HepG2 (cell line): ENCODE data around the gene CD28. TPM values are rescaled to one million over a fixed set of nuclear protein-coding genes. Genes with fewer than 3 reads are reported as not detected.
A peak's percentile ranks its signal among the peaks of the same experiment; 100 is the strongest.

ENCODE experiments used
- HNF1A ChIP-seq, 2 experiments: sonication (generic) in 1 of 2; formaldehyde crosslinking in 1 of 2; IDR thresholded peaks; 2 replicates each; pipeline versions ENCODE4 v1.4.0 to v1.6.1; 2016 to 2020; ENCODE audit warnings: borderline replicate concordance in 1 of 2, low read depth in 1 of 2, mild to moderate bottlenecking in 1 of 2, missing genetic modification reagents in 1 of 2
- KIAA2018 ChIP-seq: sonication (generic); formaldehyde crosslinking; IDR thresholded peaks from 2 replicates; pipeline ENCODE4 v1.5.0; 2020; ENCODE audit warnings: mild to moderate bottlenecking, missing genetic modification reagents, borderline replicate concordance
- PATZ1 ChIP-seq: sonication (generic); formaldehyde crosslinking; IDR thresholded peaks from 2 replicates; pipeline ENCODE4 v1.4.0; 2020; ENCODE audit warnings: missing genetic modification reagents
- ZBTB25 ChIP-seq: IDR thresholded peaks from 2 replicates; pipeline ENCODE4 v1.6.1; 2018; ENCODE audit warnings: missing genetic modification reagents
- ZFP36 ChIP-seq: fragments of 150-350 bp; IDR thresholded peaks from 2 replicates; pipeline ENCODE4 v1.6.1; 2018; ENCODE audit warnings: borderline replicate concordance, low read length, low read depth; ENCODE audit not compliant: partially characterized antibody
- ZNF263 ChIP-seq: sonication (generic); formaldehyde crosslinking; IDR thresholded peaks from 2 replicates; pipeline ENCODE4 v1.4.0; 2020; ENCODE audit warnings: missing genetic modification reagents
- ZNF276 ChIP-seq: sonication (generic); formaldehyde crosslinking; IDR thresholded peaks from 2 replicates; pipeline ENCODE4 v1.4.0; 2020; ENCODE audit warnings: mild to moderate bottlenecking, low read depth, missing genetic modification reagents
- ZNF768 ChIP-seq: sonication (generic); formaldehyde crosslinking; IDR thresholded peaks from 2 replicates; pipeline ENCODE4 v1.4.0; 2020; ENCODE audit warnings: missing genetic modification reagents
- ZNF784 ChIP-seq: sonication (generic); formaldehyde crosslinking; IDR thresholded peaks from 2 replicates; pipeline ENCODE4 v1.5.1; 2020; ENCODE audit warnings: missing genetic modification reagents, mild to moderate bottlenecking, borderline replicate concordance
- polyA plus RNA-seq, 8 experiments: library from polyadenylated mRNA; depleted of rRNA in 3 of 8; stranded (reverse) in 7 of 8; unstranded in 1 of 8; fragments of >200 nt; fragmentation: Illumina TruSeq in 4 of 8; extraction: Trizol in 4 of 8; gene quantifications; 2 replicates each; pipeline versions ENCODE4 v1.2.1 to v1.2.3, GENCODE V29; 2011 to 2016; ENCODE audit warnings: low read depth in 4 of 8, missing spikeins in 1 of 8, mixed read lengths in 1 of 8; ENCODE audit not compliant: insufficient read depth in 1 of 8
- total RNA-seq, 5 experiments: library from RNA; depleted of rRNA; stranded (reverse); fragments of >200 nt; fragmentation: Illumina TruSeq; extraction: Trizol; gene quantifications; 2 replicates each; pipeline ENCODE4 v1.2.3, GENCODE V29; 2016; ENCODE audit warnings: low read depth in 1 of 5

Gene CD28
- total and polyA plus RNA-seq, 2 of the 13 experiments (the other 11 are each of a cell fraction or from before 2014, with no cell fraction given), result not detected

- 0 out of 2 replicates have a peak, but pooled peaks have one; percentile 17 for TF ChIP-seq HNF1A (IDR thresholded peaks at IDR 0.05; ENCODE audit: low read depth)
- peak; percentile 28; the same call in 1 of the 2 replicates for TF ChIP-seq HNF1A (CRISPR knock-in tag; IDR thresholded peaks at IDR 0.05; ENCODE audit: borderline replicate concordance)
- TF ChIP-seq ZFP36, result no peak
- TF ChIP-seq ZNF276 (CRISPR knock-in tag), result no peak
- TF ChIP-seq ZNF263, result no peak
- no peak for TF ChIP-seq ZBTB25 (CRISPR knock-in tag)
- no peak for TF ChIP-seq ZNF784 (CRISPR knock-in tag)
- 0 out of 2 replicates have a peak, but pooled peaks have one; percentile 16 for TF ChIP-seq PATZ1 (CRISPR knock-in tag)
- TF ChIP-seq KIAA2018 (CRISPR knock-in tag), result no peak
- TF ChIP-seq ZNF768 (CRISPR knock-in tag), result no peak
Measured at GRCh38 chr2:203714112-203714511, 7.7 kb downstream of the CD28 start (continued).
